B cell (primary cell): ENCODE measurements around the gene NHLRC1. TPM values are rescaled to one million over a fixed set of nuclear protein-coding genes. Genes with fewer than 3 reads are reported as not detected.

Source experiments
- ATAC-seq: fragments of 200-7000 bp; cut with Tn5 transposase; one replicate; pipeline ENCODE4 v1.10.0; 2021; ENCODE audit warnings: low read depth, mild to moderate bottlenecking, moderate number of reproducible peaks, moderate library complexity
- CTCF ChIA-PET: fragments of 350-600 bp; sonication (Branson Sonifier 250); formaldehyde crosslinking; loops from one replicate; lab custom pipeline; 2021; ENCODE audit warnings: antibody characterized with exemption, inconsistent platforms; lab: Charles Lee
- POLR2A ChIA-PET: fragments of 350-600 bp; sonication (Branson Sonifier 250); formaldehyde crosslinking; loops from one replicate; lab custom pipeline; 2021; ENCODE audit warnings: antibody characterized with exemption; lab: Charles Lee
- DNase-seq: peaks from one replicate; pipeline ENCODE4 v3.0.0; 2013
- H2AFZ ChIP-seq: 2 replicates; pipeline ENCODE4 v1.6.1; 2012; ENCODE audit warnings: mild to moderate bottlenecking, low read depth, low read length; ENCODE audit not compliant: insufficient read depth, poor library complexity, severe bottlenecking
- H3K27ac ChIP-seq, 2 donors: 1 replicate in 1 of 2; 2 replicates in 1 of 2; pipeline ENCODE4 v1.5.1; 2012 to 2013; ENCODE audit warnings: low read length in 2 of 2, mild to moderate bottlenecking in 2 of 2, moderate library complexity in 1 of 2
- H3K27me3 ChIP-seq, 4 experiments: fragments of 200-600 bp in 1 of 4; sonication (generic) in 1 of 4; replicated peaks in 1 of 4; 1 replicate in 2 of 4; 2 replicates in 2 of 4; pipeline versions ENCODE4 v1.6.1 to v1.7.0; 2013 to 2016; ENCODE audit warnings: low read length in 3 of 4, mild to moderate bottlenecking in 2 of 4, mixed read lengths in 1 of 4, moderate library complexity in 1 of 4; ENCODE audit not compliant: insufficient read depth in 4 of 4, control insufficient read depth in 3 of 4; ENCODE audit errors: control extremely low read depth in 1 of 4
- H3K36me3 ChIP-seq, 2 experiments: replicated peaks in 1 of 2; 1 replicate in 1 of 2; 2 replicates in 1 of 2; pipeline versions ENCODE4 v1.6.1 to v1.7.1; 2013; ENCODE audit warnings: low read length in 1 of 2; ENCODE audit not compliant: insufficient read depth in 2 of 2, control insufficient read depth in 1 of 2; ENCODE audit errors: control extremely low read depth in 1 of 2, extremely low read depth in 1 of 2
- H3K4me1 ChIP-seq, 2 donors: fragments of 200-600 bp in 1 of 2; sonication (generic) in 1 of 2; 1 replicate in 1 of 2; 2 replicates in 1 of 2; pipeline versions ENCODE4 v1.5.1 to v1.6.1; 2013 to 2017; ENCODE audit warnings: low read length in 2 of 2; ENCODE audit not compliant: control insufficient read depth in 2 of 2, insufficient read depth in 2 of 2
- H3K4me2 ChIP-seq: replicated peaks from 2 replicates; pipeline ENCODE3; 2012; ENCODE audit warnings: mild to moderate bottlenecking, low read depth, low read length; ENCODE audit not compliant: poor library complexity, severe bottlenecking
- H3K4me3 ChIP-seq, 5 experiments: fragments of 200-600 bp in 1 of 5; sonication (generic) in 1 of 5; 1 replicate in 3 of 5; 2 replicates in 2 of 5; pipeline versions ENCODE4 v1.5.1 to v1.7.0; 2011 to 2016; ENCODE audit warnings: low read length in 4 of 5, mild to moderate bottlenecking in 4 of 5, low read depth in 2 of 5, control low read depth in 1 of 5, moderate library complexity in 1 of 5; ENCODE audit not compliant: insufficient read depth in 1 of 5; ENCODE audit errors: control extremely low read depth in 1 of 5, extremely low read depth in 1 of 5
- H3K79me2 ChIP-seq: fragments of 200-600 bp; sonication (generic); one replicate; pipeline ENCODE4 v1.6.0; 2016; ENCODE audit warnings: low read length; ENCODE audit not compliant: control insufficient read depth, insufficient read depth
- H3K9ac ChIP-seq: fragments of 200-600 bp; sonication (generic); 2 replicates; pipeline ENCODE4 v1.6.1; 2017; ENCODE audit warnings: mild to moderate bottlenecking, low read length, moderate library complexity
- H3K9me3 ChIP-seq, 3 donors: one replicate each; pipeline versions ENCODE4 v1.6.1 to v1.7.1; 2013; ENCODE audit warnings: low read length in 2 of 3; ENCODE audit not compliant: control insufficient read depth in 2 of 3, insufficient read depth in 1 of 3; ENCODE audit errors: control extremely low read depth in 1 of 3
- H4K20me1 ChIP-seq: 2 replicates; pipeline ENCODE4 v1.6.0; 2012; ENCODE audit warnings: mild to moderate bottlenecking, low read length; ENCODE audit not compliant: insufficient read depth, control insufficient read depth, poor library complexity, severe bottlenecking
- H3K27ac Mint-ChIP-seq: one replicate; pipeline ENCODE4 v1.8.0; 2021; ENCODE audit warnings: mixed read lengths
- H3K27me3 Mint-ChIP-seq: one replicate; pipeline ENCODE4 v1.8.0; 2021; ENCODE audit warnings: mixed read lengths
- H3K4me1 Mint-ChIP-seq: one replicate; pipeline ENCODE4 v1.8.0; 2021; ENCODE audit warnings: mixed read lengths
- H3K4me3 Mint-ChIP-seq: one replicate; pipeline ENCODE4 v1.8.0; 2021; ENCODE audit warnings: mixed read lengths
- H3K9me3 Mint-ChIP-seq: one replicate; pipeline ENCODE4 v1.8.0; 2022; ENCODE audit warnings: mixed read lengths; ENCODE audit not compliant: insufficient read depth
- EZH2 ChIP-seq: IDR thresholded peaks from 2 replicates; pipeline ENCODE4 v1.6.1; 2012; ENCODE audit warnings: borderline replicate concordance, low read depth, mild to moderate bottlenecking, moderate library complexity, low read length; ENCODE audit not compliant: insufficient read depth, poor library complexity, severe bottlenecking
- WGBS: methylation state at CpG from one replicate; pipeline ENCODE4 v1.1.5; 2013; ENCODE audit warnings: missing lambda C conversion rate; ENCODE audit not compliant: insufficient coverage; 5-methylcytosine and 5-hydroxymethylcytosine counted together
- intact Hi-C: fragments of 100-400 bp; cut with micrococcal nuclease; formaldehyde crosslinking; loops from one replicate; pipeline ENCODE4 v1.10.0; 2022
- polyA plus RNA-seq: library from polyadenylated mRNA; depleted of rRNA; stranded (reverse); fragments of >200 nt; gene quantifications from 2 replicates; pipeline ENCODE4 v1.2.3, GENCODE V29; 2012
- total RNA-seq, 2 donors: library from RNA; stranded (reverse); fragments of 120-200 nt in 1 of 2; gene quantifications; 1 replicate in 1 of 2; 2 replicates in 1 of 2; pipeline versions ENCODE4 v1.2.3 to v1.2.4, GENCODE V29; 2013 to 2022
- TF ChIP-seq, protein P1 (sequence below): fragments of 200-600 bp; IDR thresholded peaks from one replicate; pipeline ENCODE4 v1.8.0; 2022; ENCODE audit warnings: antibody characterized with exemption, mild to moderate bottlenecking

The NHLRC1 gene
- total and polyA plus RNA-seq, 2 donors (not counting 1 experiment from before 2014, with no cell fraction given), result 0.31 to 1.0 TPM

DNA sequence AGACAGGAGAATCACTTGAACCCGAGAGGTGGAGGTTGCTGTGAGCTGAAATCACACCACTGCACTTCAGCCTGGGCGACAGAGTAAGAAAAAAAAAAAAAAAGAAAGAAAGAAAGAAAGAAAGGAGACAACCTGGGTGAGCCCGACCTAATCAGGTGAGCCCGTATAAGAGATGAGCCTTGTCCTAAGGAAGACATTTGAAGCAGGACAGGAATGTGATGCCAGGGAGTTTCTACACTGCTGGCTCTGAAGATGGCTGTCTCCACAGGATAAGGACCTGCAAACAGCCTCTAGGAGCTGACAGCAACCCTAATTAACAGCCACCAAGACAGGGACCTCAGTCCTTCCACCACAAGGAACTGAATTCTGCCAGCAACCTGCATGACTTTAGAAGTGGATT lies 41.9 kb downstream of the NHLRC1 start:
- DNase-seq, result no peak

GRCh38 chr6:18078866-18079265 lies 43.6 kb downstream of the NHLRC1 start:
- Mint-ChIP-seq H3K9me3 (peaks cover 4% of the 10 kb centered on the region), H3K27ac (no peak overlapping the region), H3K4me1 (no peaks in the 10 kb centered on the region), H3K4me3 (no peak overlapping the region), H3K27me3 (peaks cover 10% of the 10 kb centered on the region)
- WGBS, result 61% methylated on average over 2 of the region's 3 CpGs
- no peaks in the 10 kb centered on the region for H3K36me3 ChIP-seq
- no peaks in the 10 kb centered on the region for H3K27me3 ChIP-seq
- no peaks in the 10 kb centered on the region for H3K4me1 ChIP-seq
- POLR2A ChIA-PET, result no interaction called here
- H4K20me1 ChIP-seq, result no peaks in the 10 kb centered on the region
- no peak overlapping the region for H2AFZ ChIP-seq
- DNase-seq (no peak), ATAC-seq (no peak)
- no peak overlapping the region for H3K4me2 ChIP-seq
- H3K4me3 ChIP-seq, result no peak overlapping the region
- no peaks in the 10 kb centered on the region for H3K79me2 ChIP-seq
- no peak overlapping the region for H3K9ac ChIP-seq
- intact Hi-C loops, result no loop called here
- no peak for TF ChIP-seq EZH2
- H3K27ac ChIP-seq, result no peak overlapping the region
- H3K9me3 ChIP-seq, result peaks cover 0 to 4% (median 3%) of the 10 kb centered on the region in 3 donors
- CTCF ChIA-PET, result no interaction called here

More for the DNA sequence above, 41.9 kb downstream of the NHLRC1 start:
- no peak overlapping the region for H3K4me2 ChIP-seq
- no peaks in the 10 kb centered on the region for H3K9me3 Mint-ChIP-seq
- H3K27me3 Mint-ChIP-seq, result peaks cover 10% of the 10 kb centered on the region
- H3K4me1 ChIP-seq, result no peaks in the 10 kb centered on the region
- no peak overlapping the region for H3K27ac Mint-ChIP-seq
- no peak overlapping the region for H3K27ac ChIP-seq
- no peak for ATAC-seq
- no peaks in the 10 kb centered on the region for H3K27me3 ChIP-seq
- ChIA-PET CTCF (no interaction called here), POLR2A (no interaction called here)
- H3K4me3 ChIP-seq, result no peak overlapping the region
- no peaks in the 10 kb centered on the region for H3K36me3 ChIP-seq
- intact Hi-C loops, result no loop called here
- no peaks in the 10 kb centered on the region for H3K79me2 ChIP-seq
- peaks cover 0 to 1% (median 0%) of the 10 kb centered on the region in 3 donors for H3K9me3 ChIP-seq
- H3K4me3 Mint-ChIP-seq, result no peak overlapping the region
- H3K9ac ChIP-seq, result no peak overlapping the region
- H2AFZ ChIP-seq, result no peak overlapping the region
- TF ChIP-seq, protein P1, sequence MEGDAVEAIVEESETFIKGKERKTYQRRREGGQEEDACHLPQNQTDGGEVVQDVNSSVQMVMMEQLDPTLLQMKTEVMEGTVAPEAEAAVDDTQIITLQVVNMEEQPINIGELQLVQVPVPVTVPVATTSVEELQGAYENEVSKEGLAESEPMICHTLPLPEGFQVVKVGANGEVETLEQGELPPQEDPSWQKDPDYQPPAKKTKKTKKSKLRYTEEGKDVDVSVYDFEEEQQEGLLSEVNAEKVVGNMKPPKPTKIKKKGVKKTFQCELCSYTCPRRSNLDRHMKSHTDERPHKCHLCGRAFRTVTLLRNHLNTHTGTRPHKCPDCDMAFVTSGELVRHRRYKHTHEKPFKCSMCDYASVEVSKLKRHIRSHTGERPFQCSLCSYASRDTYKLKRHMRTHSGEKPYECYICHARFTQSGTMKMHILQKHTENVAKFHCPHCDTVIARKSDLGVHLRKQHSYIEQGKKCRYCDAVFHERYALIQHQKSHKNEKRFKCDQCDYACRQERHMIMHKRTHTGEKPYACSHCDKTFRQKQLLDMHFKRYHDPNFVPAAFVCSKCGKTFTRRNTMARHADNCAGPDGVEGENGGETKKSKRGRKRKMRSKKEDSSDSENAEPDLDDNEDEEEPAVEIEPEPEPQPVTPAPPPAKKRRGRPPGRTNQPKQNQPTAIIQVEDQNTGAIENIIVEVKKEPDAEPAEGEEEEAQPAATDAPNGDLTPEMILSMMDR, result no peak
- no peak for TF ChIP-seq EZH2
- H3K4me1 Mint-ChIP-seq, result no peaks in the 10 kb centered on the region
- H4K20me1 ChIP-seq, result no peaks in the 10 kb centered on the region
- 86% methylated on average over 3 of the region's 4 CpGs for WGBS
